HepG2 (cell line): ENCODE results near the gene PLCB1. TPM values are rescaled to one million over a fixed set of nuclear protein-coding genes. Genes with fewer than 3 reads are reported as not detected.
A peak's percentile ranks its signal among the peaks of the same experiment; 100 is the strongest.

Experiments used
- ARNT2 ChIP-seq: sonication (generic); formaldehyde crosslinking; IDR thresholded peaks from 2 replicates; pipeline ENCODE4 v1.8.0; 2022; ENCODE audit warnings: mild to moderate bottlenecking, low read depth, missing genetic modification reagents, moderate library complexity
- CEBPB ChIP-seq: IDR thresholded peaks from 2 replicates; pipeline ENCODE4 v1.6.1; 2011; ENCODE audit warnings: low read depth, low read length, improper control_type of control experiment, borderline replicate concordance
- EED ChIP-seq: sonication (generic); formaldehyde crosslinking; IDR thresholded peaks from 2 replicates; pipeline ENCODE4 v1.5.0; 2020; ENCODE audit warnings: mild to moderate bottlenecking, missing genetic modification reagents
- GPN1 ChIP-seq: sonication (generic); formaldehyde crosslinking; IDR thresholded peaks from 2 replicates; pipeline ENCODE4 v1.5.1; 2020; ENCODE audit warnings: missing genetic modification reagents, borderline replicate concordance
- HES4 ChIP-seq: sonication (generic); formaldehyde crosslinking; IDR thresholded peaks from 2 replicates; pipeline ENCODE4 v1.9.0; 2021; ENCODE audit warnings: mild to moderate bottlenecking, missing genetic modification reagents, borderline replicate concordance
- HNF4A ChIP-seq: sonication (generic); formaldehyde crosslinking; IDR thresholded peaks from 2 replicates; pipeline ENCODE4 v1.4.0; 2020; ENCODE audit warnings: missing genetic modification reagents
- HNRNPLL ChIP-seq: fragments of 200-400 bp; formaldehyde crosslinking; IDR thresholded peaks from 2 replicates; pipeline ENCODE4 v1.6.1; 2017; ENCODE audit warnings: mild to moderate bottlenecking, low read depth, low read length; ENCODE audit not compliant: poor library complexity, severe bottlenecking
- MAFG ChIP-seq: sonication (generic); formaldehyde crosslinking; IDR thresholded peaks from 2 replicates; pipeline ENCODE4 v1.5.1; 2020; ENCODE audit warnings: mild to moderate bottlenecking, missing genetic modification reagents
- NCOR1 ChIP-seq: fragments of 200-600 bp; sonication (generic); IDR thresholded peaks from 2 replicates; pipeline ENCODE4 v1.7.0; 2017; ENCODE audit warnings: antibody characterized with exemption, low read length, borderline replicate concordance
- POLR2AphosphoS5 ChIP-seq: IDR thresholded peaks from 2 replicates; pipeline ENCODE4 v1.6.1; 2012; ENCODE audit warnings: low read depth, low read length
- RFX3 ChIP-seq: IDR thresholded peaks from 2 replicates; pipeline ENCODE4 v1.6.1; 2016; ENCODE audit warnings: missing biosample characterization, missing genetic modification reagents
- ZNF337 ChIP-seq: sonication (generic); formaldehyde crosslinking; IDR thresholded peaks from 2 replicates; pipeline ENCODE4 v1.5.1; 2020; ENCODE audit warnings: missing genetic modification reagents, low read depth, mild to moderate bottlenecking, borderline replicate concordance
- ZNF652 ChIP-seq: IDR thresholded peaks from 2 replicates; pipeline ENCODE4 v1.6.1; 2016; ENCODE audit warnings: low read depth, borderline replicate concordance
- ZNF737 ChIP-seq: sonication (generic); formaldehyde crosslinking; IDR thresholded peaks from 2 replicates; pipeline ENCODE4 v1.5.0; 2020; ENCODE audit warnings: missing genetic modification reagents, mild to moderate bottlenecking, borderline replicate concordance
- ZNF850 ChIP-seq: sonication (generic); formaldehyde crosslinking; conservative IDR thresholded peaks from 2 replicates; pipeline ENCODE4 v1.9.0; 2021; ENCODE audit warnings: mild to moderate bottlenecking, missing genetic modification reagents
- polyA plus RNA-seq, 8 experiments: library from polyadenylated mRNA; depleted of rRNA in 3 of 8; stranded (reverse) in 7 of 8; unstranded in 1 of 8; fragments of >200 nt; fragmentation: Illumina TruSeq in 4 of 8; extraction: Trizol in 4 of 8; gene quantifications; 2 replicates each; pipeline versions ENCODE4 v1.2.1 to v1.2.3, GENCODE V29; 2011 to 2016; ENCODE audit warnings: low read depth in 4 of 8, missing spikeins in 1 of 8, mixed read lengths in 1 of 8; ENCODE audit not compliant: insufficient read depth in 1 of 8
- total RNA-seq, 5 experiments: library from RNA; depleted of rRNA; stranded (reverse); fragments of >200 nt; fragmentation: Illumina TruSeq; extraction: Trizol; gene quantifications; 2 replicates each; pipeline ENCODE4 v1.2.3, GENCODE V29; 2016; ENCODE audit warnings: low read depth in 1 of 5
- TF ChIP-seq, protein P1 (sequence below): sonication (generic); formaldehyde crosslinking; conservative IDR thresholded peaks from 2 replicates; pipeline ENCODE4 v1.8.0; 2022; ENCODE audit warnings: missing genetic modification reagents
- TF ChIP-seq, protein P2 (sequence below): IDR thresholded peaks from 2 replicates; pipeline ENCODE4 v1.6.1; 2012; ENCODE audit warnings: inconsistent platforms
- TF ChIP-seq, protein P3 (sequence below): sonication (generic); formaldehyde crosslinking; conservative IDR thresholded peaks from 2 replicates; pipeline ENCODE4 v1.5.0; 2020; ENCODE audit warnings: missing genetic modification reagents
- TF ChIP-seq, protein P4 (sequence below): sonication (generic); formaldehyde crosslinking; conservative IDR thresholded peaks from 2 replicates; pipeline ENCODE4 v1.4.0; 2020; ENCODE audit warnings: missing genetic modification reagents
- TF ChIP-seq, protein P5 (sequence below): sonication (generic); formaldehyde crosslinking; IDR thresholded peaks from 2 replicates; pipeline ENCODE4 v1.4.0; 2020; ENCODE audit warnings: mild to moderate bottlenecking, missing genetic modification reagents
- TF ChIP-seq, protein P6 (sequence below): sonication (generic); formaldehyde crosslinking; IDR thresholded peaks from 2 replicates; pipeline ENCODE4 v1.8.1; 2023; ENCODE audit warnings: mild to moderate bottlenecking, missing genetic modification reagents

Gene PLCB1
- total and polyA plus RNA-seq, 2 of the 13 experiments (the other 11 are each of a cell fraction or from before 2014, with no cell fraction given) = 42.4 to 55.9 TPM

DNA sequence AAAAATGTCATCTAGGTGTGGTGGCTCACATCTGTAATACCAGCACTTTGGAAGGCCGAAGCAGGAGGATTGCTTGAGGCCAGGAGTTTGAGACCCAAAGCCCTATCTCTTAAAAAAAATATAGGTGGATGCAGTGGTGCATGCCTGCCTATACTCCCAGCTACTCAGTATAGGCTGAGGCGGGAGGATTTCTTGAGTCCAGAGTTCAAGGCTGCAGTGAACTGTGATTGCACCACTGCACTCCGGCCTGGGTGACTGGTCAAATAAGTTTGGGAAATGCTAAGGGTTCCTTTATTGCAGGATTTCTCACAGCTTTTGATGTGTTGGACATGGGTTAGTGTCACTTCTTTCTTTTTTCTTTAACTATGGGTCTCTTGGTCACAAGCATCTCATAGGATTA, 261.3 kb downstream of the PLCB1 start (continued):
- TF ChIP-seq, protein P1, sequence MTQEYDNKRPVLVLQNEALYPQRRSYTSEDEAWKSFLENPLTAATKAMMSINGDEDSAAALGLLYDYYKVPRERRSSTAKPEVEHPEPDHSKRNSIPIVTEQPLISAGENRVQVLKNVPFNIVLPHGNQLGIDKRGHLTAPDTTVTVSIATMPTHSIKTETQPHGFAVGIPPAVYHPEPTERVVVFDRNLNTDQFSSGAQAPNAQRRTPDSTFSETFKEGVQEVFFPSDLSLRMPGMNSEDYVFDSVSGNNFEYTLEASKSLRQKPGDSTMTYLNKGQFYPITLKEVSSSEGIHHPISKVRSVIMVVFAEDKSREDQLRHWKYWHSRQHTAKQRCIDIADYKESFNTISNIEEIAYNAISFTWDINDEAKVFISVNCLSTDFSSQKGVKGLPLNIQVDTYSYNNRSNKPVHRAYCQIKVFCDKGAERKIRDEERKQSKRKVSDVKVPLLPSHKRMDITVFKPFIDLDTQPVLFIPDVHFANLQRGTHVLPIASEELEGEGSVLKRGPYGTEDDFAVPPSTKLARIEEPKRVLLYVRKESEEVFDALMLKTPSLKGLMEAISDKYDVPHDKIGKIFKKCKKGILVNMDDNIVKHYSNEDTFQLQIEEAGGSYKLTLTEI (CRISPR knock-in tag) = no peak
- peak; percentile 97 for TF ChIP-seq HNF4A (CRISPR knock-in tag)
- TF ChIP-seq HNRNPLL = no peak
- TF ChIP-seq POLR2AphosphoS5 = no peak
- TF ChIP-seq, protein P2, sequence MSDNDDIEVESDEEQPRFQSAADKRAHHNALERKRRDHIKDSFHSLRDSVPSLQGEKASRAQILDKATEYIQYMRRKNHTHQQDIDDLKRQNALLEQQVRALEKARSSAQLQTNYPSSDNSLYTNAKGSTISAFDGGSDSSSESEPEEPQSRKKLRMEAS = no peak
- no peak for TF ChIP-seq EED (CRISPR knock-in tag)
- TF ChIP-seq ZNF850 (CRISPR knock-in tag) = no peak
- TF ChIP-seq ARNT2 (CRISPR knock-in tag) = no peak
- TF ChIP-seq ZNF337 (CRISPR knock-in tag) = no peak
- TF ChIP-seq GPN1 (CRISPR knock-in tag) = no peak
- peak; percentile 89 for TF ChIP-seq CEBPB
- TF ChIP-seq, protein P3, sequence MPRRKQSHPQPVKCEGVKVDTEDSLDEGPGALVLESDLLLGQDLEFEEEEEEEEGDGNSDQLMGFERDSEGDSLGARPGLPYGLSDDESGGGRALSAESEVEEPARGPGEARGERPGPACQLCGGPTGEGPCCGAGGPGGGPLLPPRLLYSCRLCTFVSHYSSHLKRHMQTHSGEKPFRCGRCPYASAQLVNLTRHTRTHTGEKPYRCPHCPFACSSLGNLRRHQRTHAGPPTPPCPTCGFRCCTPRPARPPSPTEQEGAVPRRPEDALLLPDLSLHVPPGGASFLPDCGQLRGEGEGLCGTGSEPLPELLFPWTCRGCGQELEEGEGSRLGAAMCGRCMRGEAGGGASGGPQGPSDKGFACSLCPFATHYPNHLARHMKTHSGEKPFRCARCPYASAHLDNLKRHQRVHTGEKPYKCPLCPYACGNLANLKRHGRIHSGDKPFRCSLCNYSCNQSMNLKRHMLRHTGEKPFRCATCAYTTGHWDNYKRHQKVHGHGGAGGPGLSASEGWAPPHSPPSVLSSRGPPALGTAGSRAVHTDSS = no peak
- no peak for TF ChIP-seq ZNF737 (CRISPR knock-in tag)
- TF ChIP-seq, protein P4, sequence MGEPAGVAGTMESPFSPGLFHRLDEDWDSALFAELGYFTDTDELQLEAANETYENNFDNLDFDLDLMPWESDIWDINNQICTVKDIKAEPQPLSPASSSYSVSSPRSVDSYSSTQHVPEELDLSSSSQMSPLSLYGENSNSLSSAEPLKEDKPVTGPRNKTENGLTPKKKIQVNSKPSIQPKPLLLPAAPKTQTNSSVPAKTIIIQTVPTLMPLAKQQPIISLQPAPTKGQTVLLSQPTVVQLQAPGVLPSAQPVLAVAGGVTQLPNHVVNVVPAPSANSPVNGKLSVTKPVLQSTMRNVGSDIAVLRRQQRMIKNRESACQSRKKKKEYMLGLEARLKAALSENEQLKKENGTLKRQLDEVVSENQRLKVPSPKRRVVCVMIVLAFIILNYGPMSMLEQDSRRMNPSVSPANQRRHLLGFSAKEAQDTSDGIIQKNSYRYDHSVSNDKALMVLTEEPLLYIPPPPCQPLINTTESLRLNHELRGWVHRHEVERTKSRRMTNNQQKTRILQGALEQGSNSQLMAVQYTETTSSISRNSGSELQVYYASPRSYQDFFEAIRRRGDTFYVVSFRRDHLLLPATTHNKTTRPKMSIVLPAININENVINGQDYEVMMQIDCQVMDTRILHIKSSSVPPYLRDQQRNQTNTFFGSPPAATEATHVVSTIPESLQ (CRISPR knock-in tag) = no peak
- TF ChIP-seq ZNF652 = no peak
- TF ChIP-seq, protein P5, sequence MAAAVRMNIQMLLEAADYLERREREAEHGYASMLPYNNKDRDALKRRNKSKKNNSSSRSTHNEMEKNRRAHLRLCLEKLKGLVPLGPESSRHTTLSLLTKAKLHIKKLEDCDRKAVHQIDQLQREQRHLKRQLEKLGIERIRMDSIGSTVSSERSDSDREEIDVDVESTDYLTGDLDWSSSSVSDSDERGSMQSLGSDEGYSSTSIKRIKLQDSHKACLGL = no peak
- no peak for TF ChIP-seq RFX3
- no peak for TF ChIP-seq MAFG (CRISPR knock-in tag)
- TF ChIP-seq NCOR1 = peak; percentile 57; the same call in 1 of the 2 replicates
- TF ChIP-seq, protein P6, sequence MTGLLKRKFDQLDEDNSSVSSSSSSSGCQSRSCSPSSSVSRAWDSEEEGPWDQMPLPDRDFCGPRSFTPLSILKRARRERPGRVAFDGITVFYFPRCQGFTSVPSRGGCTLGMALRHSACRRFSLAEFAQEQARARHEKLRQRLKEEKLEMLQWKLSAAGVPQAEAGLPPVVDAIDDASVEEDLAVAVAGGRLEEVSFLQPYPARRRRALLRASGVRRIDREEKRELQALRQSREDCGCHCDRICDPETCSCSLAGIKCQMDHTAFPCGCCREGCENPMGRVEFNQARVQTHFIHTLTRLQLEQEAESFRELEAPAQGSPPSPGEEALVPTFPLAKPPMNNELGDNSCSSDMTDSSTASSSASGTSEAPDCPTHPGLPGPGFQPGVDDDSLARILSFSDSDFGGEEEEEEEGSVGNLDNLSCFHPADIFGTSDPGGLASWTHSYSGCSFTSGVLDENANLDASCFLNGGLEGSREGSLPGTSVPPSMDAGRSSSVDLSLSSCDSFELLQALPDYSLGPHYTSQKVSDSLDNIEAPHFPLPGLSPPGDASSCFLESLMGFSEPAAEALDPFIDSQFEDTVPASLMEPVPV = no peak
- no peak for TF ChIP-seq HES4 (CRISPR knock-in tag)
